T-helper 1 cell treated with Interleukin-12 subunit alpha and Interleukin-12 subunit beta and Interleukin-4 antibody, amounts not matched to agents 30 μg/mL and 1 μg/mL, for 36 hours (primary cell): ENCODE data around the gene TCF7L2.

Source experiments
- H3K27ac Mint-ChIP-seq: one replicate; pipeline ENCODE4 v1.8.0; 2021; ENCODE audit warnings: mild to moderate bottlenecking, mixed read lengths
- H3K27me3 Mint-ChIP-seq: one replicate; pipeline ENCODE4 v1.8.0; 2021; ENCODE audit warnings: low read depth, mixed read lengths
- H3K36me3 Mint-ChIP-seq: one replicate; pipeline ENCODE4 v1.8.0; 2021; ENCODE audit warnings: low read depth, mixed read lengths
- H3K4me1 Mint-ChIP-seq: one replicate; pipeline ENCODE4 v1.8.0; 2021; ENCODE audit warnings: low read depth, mixed read lengths
- H3K4me3 Mint-ChIP-seq: one replicate; pipeline ENCODE4 v1.8.0; 2021; ENCODE audit warnings: mild to moderate bottlenecking, moderate library complexity, mixed read lengths
- H3K9me3 Mint-ChIP-seq: one replicate; pipeline ENCODE4 v1.8.0; 2021; ENCODE audit warnings: mixed read lengths

TCF7L2 gene

DNA sequence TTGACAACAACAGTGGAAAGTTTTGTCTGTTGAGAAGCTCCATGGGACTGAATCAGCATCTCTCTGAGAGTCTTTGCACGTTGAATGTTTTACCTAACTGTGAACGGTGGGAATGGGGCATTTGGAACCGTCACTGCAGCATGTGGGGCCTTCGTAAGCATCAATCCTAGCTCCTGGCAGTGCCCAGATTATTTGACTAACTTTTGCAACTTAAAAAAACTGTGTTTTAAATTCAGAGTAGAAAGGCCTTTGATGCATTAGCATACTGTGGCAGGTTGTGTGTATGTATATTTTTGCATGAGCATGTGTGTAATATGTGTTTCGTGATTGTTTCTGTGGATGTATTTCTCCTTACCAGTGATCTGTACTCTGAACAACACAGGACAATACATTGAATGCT lies 194.5 kb downstream of the TCF7L2 start:
- Mint-ChIP-seq H3K4me3 (no peak overlapping the region), H3K27ac (no peak overlapping the region), H3K9me3 (no peaks in the 10 kb centered on the region), H3K27me3 (no peaks in the 10 kb centered on the region), H3K36me3 (no peaks in the 10 kb centered on the region), H3K4me1 (no peaks in the 10 kb centered on the region)

DNA sequence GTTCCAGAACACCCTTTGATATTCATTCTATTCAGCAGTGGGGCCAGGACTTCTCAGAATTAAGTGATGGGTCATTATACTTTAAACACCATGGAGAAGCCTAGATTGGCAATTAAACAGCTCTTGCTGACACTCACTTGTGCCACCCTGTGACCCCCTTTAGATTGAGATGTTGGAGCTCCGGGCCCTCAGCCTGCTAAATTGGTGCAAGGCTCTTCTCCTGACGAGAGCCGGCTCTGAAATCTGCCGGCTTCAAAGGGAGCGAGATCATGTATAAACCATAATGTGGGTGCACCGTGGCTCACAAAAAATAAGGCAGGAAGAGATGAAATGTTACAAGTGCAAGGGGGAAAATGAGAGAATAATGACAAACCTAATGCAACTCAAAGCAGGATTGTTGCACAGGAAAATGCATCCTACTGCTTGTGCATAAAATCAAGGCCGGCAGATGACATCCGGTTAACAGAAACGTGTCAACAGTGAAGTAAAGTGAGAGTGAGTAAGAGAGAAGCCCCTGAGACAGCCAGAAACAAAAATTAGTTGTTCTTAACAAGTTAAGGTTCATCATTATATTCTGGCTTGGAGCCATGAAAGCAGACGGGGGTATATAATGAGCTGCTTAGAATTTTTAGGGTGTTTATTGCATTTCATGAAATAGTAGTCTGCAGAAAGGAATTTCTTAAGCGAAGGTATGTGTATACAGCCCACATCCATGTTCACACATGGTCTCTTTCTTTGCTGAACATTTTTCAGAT lies 198.2 kb downstream of the TCF7L2 start:
- no peaks in the 10 kb centered on the region for H3K9me3 Mint-ChIP-seq

DNA sequence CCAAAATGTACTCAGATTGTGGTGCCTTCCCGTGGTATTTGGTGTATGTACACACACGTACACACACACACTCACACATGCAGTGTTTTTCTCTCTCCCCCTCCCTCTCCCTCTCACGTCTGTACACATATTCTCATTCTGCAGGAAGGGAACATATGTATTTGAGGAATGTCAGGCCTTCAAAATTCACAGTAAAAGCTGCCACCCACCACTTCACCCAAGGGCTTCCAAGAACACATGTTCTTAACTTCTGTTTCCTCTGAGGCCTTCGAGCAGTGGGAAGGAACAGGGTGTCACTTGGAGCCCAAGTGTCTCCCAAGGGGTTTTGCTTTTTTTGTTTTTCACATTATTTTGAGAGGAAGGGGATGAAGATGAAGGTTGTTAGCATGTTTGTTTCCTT lies 198.9 kb downstream of the TCF7L2 start:
- H3K27ac Mint-ChIP-seq = no peak overlapping the region
- no peaks in the 10 kb centered on the region for H3K9me3 Mint-ChIP-seq
- no peak overlapping the region for H3K4me3 Mint-ChIP-seq
- no peaks in the 10 kb centered on the region for H3K36me3 Mint-ChIP-seq
- no peaks in the 10 kb centered on the region for H3K4me1 Mint-ChIP-seq
- H3K27me3 Mint-ChIP-seq = no peaks in the 10 kb centered on the region

More for the DNA sequence above, 198.2 kb downstream of the TCF7L2 start:
- no peak overlapping the region for H3K27ac Mint-ChIP-seq
- H3K4me3 Mint-ChIP-seq = no peak overlapping the region
- no peaks in the 10 kb centered on the region for H3K27me3 Mint-ChIP-seq
- H3K4me1 Mint-ChIP-seq = no peaks in the 10 kb centered on the region
- no peaks in the 10 kb centered on the region for H3K36me3 Mint-ChIP-seq

- Mint-ChIP-seq H3K27me3 (no peaks in the 10 kb centered on the region), H3K4me1 (no peaks in the 10 kb centered on the region), H3K9me3 (no peaks in the 10 kb centered on the region), H3K4me3 (no peak overlapping the region), H3K27ac (no peak overlapping the region), H3K36me3 (no peaks in the 10 kb centered on the region)
Measured at GRCh38 chr10:113149626-113150025, 199.6 kb downstream of the TCF7L2 start.

- Mint-ChIP-seq H3K27ac (no peak overlapping the region), H3K4me3 (no peak overlapping the region), H3K9me3 (no peaks in the 10 kb centered on the region), H3K4me1 (no peaks in the 10 kb centered on the region), H3K27me3 (no peaks in the 10 kb centered on the region), H3K36me3 (no peaks in the 10 kb centered on the region)
Measured at GRCh38 chr10:113151190-113151666, 201.2 kb downstream of the TCF7L2 start.

GRCh38 chr10:113153493-113154102 lies 203.6 kb downstream of the TCF7L2 start:
- H3K27ac Mint-ChIP-seq = no peak overlapping the region
- H3K4me3 Mint-ChIP-seq = no peak overlapping the region
- no peaks in the 10 kb centered on the region for H3K36me3 Mint-ChIP-seq
- no peaks in the 10 kb centered on the region for H3K27me3 Mint-ChIP-seq
- H3K9me3 Mint-ChIP-seq = no peaks in the 10 kb centered on the region
- no peaks in the 10 kb centered on the region for H3K4me1 Mint-ChIP-seq

DNA sequence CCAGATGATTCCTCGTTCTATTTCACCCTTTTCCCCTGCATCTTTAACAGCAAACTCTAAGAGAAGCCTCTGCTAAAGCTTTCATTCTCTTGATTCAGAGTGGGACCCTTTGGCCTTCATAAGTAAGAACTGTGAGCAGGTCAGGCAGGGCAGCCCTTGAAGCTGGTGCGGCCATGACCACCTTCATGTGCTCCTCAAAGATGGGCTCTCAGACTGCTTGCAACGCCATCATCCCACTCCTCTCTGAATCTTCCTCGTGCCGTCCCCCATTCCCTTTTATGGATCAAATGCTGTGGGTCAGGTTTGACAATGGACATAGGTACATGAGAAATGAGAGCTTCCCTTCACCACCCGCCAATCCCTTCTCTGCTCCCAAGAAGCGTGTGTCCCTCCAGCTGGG lies 207.4 kb downstream of the TCF7L2 start:
- H3K27ac Mint-ChIP-seq = no peak overlapping the region

DNA sequence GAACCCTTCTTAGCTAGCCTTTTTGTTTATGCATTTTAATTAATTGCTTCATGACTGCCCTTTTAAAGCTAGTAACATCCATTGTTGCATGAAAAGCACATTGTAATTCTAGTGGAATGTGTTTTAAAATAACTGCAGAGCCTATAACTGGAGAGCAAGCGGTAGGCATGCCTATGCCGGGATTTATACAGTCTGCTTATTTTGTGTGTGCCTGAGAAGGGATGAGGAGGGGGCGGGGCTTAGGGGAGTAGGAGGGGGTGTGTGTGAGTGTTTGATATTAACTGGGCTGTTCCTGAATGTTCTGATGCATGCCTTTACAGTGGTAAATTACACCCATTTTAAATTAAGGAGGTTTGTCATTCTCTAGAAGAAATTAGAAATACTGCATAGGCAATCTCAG lies 208.1 kb downstream of the TCF7L2 start:
- Mint-ChIP-seq H3K36me3 (no peaks in the 10 kb centered on the region), H3K4me1 (no peaks in the 10 kb centered on the region), H3K4me3 (no peak overlapping the region), H3K9me3 (no peaks in the 10 kb centered on the region), H3K27ac (no peak overlapping the region), H3K27me3 (no peaks in the 10 kb centered on the region)

More for the DNA sequence above, 207.4 kb downstream of the TCF7L2 start:
- Mint-ChIP-seq H3K4me3 (no peak overlapping the region), H3K36me3 (no peaks in the 10 kb centered on the region), H3K4me1 (no peaks in the 10 kb centered on the region), H3K9me3 (no peaks in the 10 kb centered on the region), H3K27me3 (no peaks in the 10 kb centered on the region)

DNA sequence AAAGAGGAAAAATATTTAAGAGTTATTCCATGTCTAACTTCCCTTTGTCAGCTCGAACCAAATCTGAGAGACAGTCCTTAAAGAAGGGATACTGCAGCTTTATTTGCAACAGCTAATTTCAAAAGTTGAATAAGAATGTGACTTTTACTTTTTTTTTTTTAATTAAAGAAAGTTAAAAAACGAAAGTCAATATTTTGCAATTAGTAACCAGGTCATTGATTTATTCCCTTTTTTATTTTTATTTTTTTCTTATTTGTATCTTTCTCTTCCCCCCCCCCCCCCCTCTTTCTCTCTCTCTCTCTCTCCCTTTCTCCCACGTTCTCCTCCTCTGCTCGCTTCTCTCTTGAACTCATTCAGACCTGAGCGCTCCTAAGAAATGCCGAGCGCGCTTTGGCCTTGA lies 209.5 kb downstream of the TCF7L2 start:
- no peaks in the 10 kb centered on the region for H3K4me1 Mint-ChIP-seq
- H3K9me3 Mint-ChIP-seq = no peaks in the 10 kb centered on the region
- H3K36me3 Mint-ChIP-seq = no peaks in the 10 kb centered on the region
- H3K27ac Mint-ChIP-seq = no peak overlapping the region
- peaks cover 1% of the 10 kb centered on the region for H3K27me3 Mint-ChIP-seq
- H3K4me3 Mint-ChIP-seq = no peak overlapping the region

DNA sequence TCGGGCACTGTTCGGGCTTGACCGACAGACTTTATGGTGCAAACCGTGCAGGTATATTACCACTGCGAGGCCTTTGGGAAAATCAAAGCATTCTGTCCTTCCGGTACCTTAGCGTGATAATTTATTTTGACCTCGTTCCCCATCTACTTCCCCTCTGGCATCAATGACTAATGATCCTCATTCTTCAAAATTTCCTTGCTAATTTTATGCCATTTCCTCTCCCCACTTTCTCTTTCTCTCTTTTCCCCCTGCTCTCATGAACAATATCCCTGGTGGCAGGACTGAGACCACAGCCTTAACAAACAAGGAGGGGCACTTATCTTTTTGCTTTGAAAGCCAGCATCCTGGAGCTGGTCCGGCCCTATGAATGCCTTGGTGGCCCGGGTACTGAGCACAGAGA lies 210.6 kb downstream of the TCF7L2 start:
- no peak overlapping the region for H3K27ac Mint-ChIP-seq
- no peaks in the 10 kb centered on the region for H3K36me3 Mint-ChIP-seq
- H3K9me3 Mint-ChIP-seq = no peaks in the 10 kb centered on the region
- H3K27me3 Mint-ChIP-seq = peaks cover 3% of the 10 kb centered on the region
- no peak overlapping the region for H3K4me3 Mint-ChIP-seq
- H3K4me1 Mint-ChIP-seq = no peaks in the 10 kb centered on the region

GRCh38 chr10:113161066-113161465 lies 211.0 kb downstream of the TCF7L2 start:
- Mint-ChIP-seq H3K27me3 (peaks cover 3% of the 10 kb centered on the region), H3K4me1 (no peaks in the 10 kb centered on the region), H3K9me3 (no peaks in the 10 kb centered on the region), H3K4me3 (no peak overlapping the region), H3K27ac (no peak overlapping the region), H3K36me3 (no peaks in the 10 kb centered on the region)

DNA sequence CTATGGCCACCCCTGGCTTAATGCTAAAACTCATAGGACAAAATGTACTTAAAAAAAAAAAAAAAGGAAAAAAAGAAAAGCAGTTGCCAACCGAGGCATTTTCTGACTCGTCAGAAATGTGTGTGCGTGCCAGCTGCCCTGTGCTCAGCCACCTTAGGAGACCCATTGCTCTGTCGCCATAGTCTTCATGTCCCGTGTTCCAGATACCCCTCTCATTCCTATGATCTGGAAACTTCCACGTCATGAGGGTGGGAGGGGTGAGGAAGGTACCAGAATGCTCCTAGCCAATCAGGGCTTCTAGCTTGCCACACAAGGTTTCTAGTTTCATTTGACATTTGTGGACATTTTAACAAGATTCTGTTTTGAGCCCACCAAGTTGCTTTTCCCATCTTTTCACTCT lies 212.9 kb downstream of the TCF7L2 start:
- H3K4me1 Mint-ChIP-seq = no peaks in the 10 kb centered on the region
- H3K27me3 Mint-ChIP-seq = peaks cover 3% of the 10 kb centered on the region
- no peaks in the 10 kb centered on the region for H3K9me3 Mint-ChIP-seq
- H3K27ac Mint-ChIP-seq = no peak overlapping the region
- no peak overlapping the region for H3K4me3 Mint-ChIP-seq
- H3K36me3 Mint-ChIP-seq = no peaks in the 10 kb centered on the region

DNA sequence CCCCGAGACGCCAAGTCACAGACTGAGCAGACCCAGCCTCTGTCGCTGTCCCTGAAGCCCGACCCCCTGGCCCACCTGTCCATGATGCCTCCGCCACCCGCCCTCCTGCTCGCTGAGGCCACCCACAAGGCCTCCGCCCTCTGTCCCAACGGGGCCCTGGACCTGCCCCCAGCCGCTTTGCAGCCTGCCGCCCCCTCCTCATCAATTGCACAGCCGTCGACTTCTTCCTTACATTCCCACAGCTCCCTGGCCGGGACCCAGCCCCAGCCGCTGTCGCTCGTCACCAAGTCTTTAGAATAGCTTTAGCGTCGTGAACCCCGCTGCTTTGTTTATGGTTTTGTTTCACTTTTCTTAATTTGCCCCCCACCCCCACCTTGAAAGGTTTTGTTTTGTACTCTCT lies 215.6 kb downstream of the TCF7L2 start:
- H3K27me3 Mint-ChIP-seq = peaks cover 10% of the 10 kb centered on the region
- no peaks in the 10 kb centered on the region for H3K9me3 Mint-ChIP-seq
- H3K4me1 Mint-ChIP-seq = no peaks in the 10 kb centered on the region
- H3K27ac Mint-ChIP-seq = no peak overlapping the region
- no peaks in the 10 kb centered on the region for H3K36me3 Mint-ChIP-seq
- H3K4me3 Mint-ChIP-seq = no peak overlapping the region

GRCh38 chr10:113167702-113168101 lies 217.7 kb downstream of the TCF7L2 start:
- Mint-ChIP-seq H3K4me3 (no peak overlapping the region), H3K9me3 (no peaks in the 10 kb centered on the region), H3K27me3 (peaks cover 10% of the 10 kb centered on the region), H3K27ac (no peak overlapping the region), H3K4me1 (no peaks in the 10 kb centered on the region), H3K36me3 (no peaks in the 10 kb centered on the region)

GRCh38 chr10:113168584-113168983 lies 218.5 kb downstream of the TCF7L2 start:
- Mint-ChIP-seq H3K4me3 (no peak overlapping the region), H3K27ac (no peak overlapping the region), H3K27me3 (peaks cover 10% of the 10 kb centered on the region), H3K4me1 (no peaks in the 10 kb centered on the region), H3K9me3 (no peaks in the 10 kb centered on the region), H3K36me3 (no peaks in the 10 kb centered on the region)
